GM12878 (cell line): ENCODE measurements around the gene DOC2B. TPM values are rescaled to one million over a fixed set of nuclear protein-coding genes. Genes with fewer than 3 reads are reported as not detected.

Source experiments
- ATAC-seq: fragments of 200-7000 bp; cut with Tn5 transposase; 3 replicates; pipeline ENCODE4 v1.9.1; 2020; ENCODE audit warnings: mild to moderate bottlenecking, moderate library complexity
- BruUV-seq: library from RNA; stranded (reverse); fragments of 400-500 nt; replicated peaks from 2 replicates; lab custom pipeline; 2021; lab: Mats Ljungman, UMichigan
- CTCF ChIA-PET: fragments of 300-600 bp; sonication (Branson Sonifier 250); formaldehyde crosslinking; extraction: SDS; loops from one replicate; lab custom pipeline; 2021; ENCODE audit warnings: inconsistent platforms; lab: Yijun Ruan, JAX
- POLR2A ChIA-PET: fragments of 350-600 bp; formaldehyde crosslinking; extraction: SDS; loops from one replicate; lab custom pipeline; 2021; ENCODE audit warnings: inconsistent platforms; lab: Charles Lee
- RAD21 ChIA-PET: fragments of 300-600 bp; sonication (Branson Sonifier 250); formaldehyde crosslinking; loops from one replicate; lab custom pipeline; 2023; ENCODE audit warnings: antibody characterized with exemption; ENCODE audit not compliant: unreplicated experiment; lab: Charles Lee
- SMC1A ChIA-PET: fragments of 300-600 bp; sonication (Branson Sonifier 250); formaldehyde crosslinking; loops from one replicate; lab custom pipeline; 2023; ENCODE audit not compliant: unreplicated experiment, uncharacterized antibody; lab: Charles Lee
- DNase-seq: peaks from one replicate; pipeline ENCODE4 v3.0.0-alpha.2; 2011; ENCODE audit warnings: low read depth, low spot score
- FAIRE-seq: peaks from 3 replicates; lab custom pipeline; 2011; peaks lifted over from hg19 to GRCh38; lab: Jason Lieb, UNC
- H2AFZ ChIP-seq: 2 replicates; pipeline ENCODE4 v1.6.0; 2011; ENCODE audit warnings: low read depth, low read length, control low read depth; ENCODE audit not compliant: control insufficient read depth
- H3K27ac ChIP-seq: 2 replicates; pipeline ENCODE4 v1.5.1; 2011; ENCODE audit warnings: control low read depth; ENCODE audit not compliant: control insufficient read depth, insufficient read depth
- H3K27me3 ChIP-seq, 2 experiments: replicated peaks in 1 of 2; 2 replicates each; pipeline versions ENCODE4 v1.6.0 to v1.6.1; 2011; ENCODE audit warnings: low read length in 1 of 2; ENCODE audit not compliant: control insufficient read depth in 2 of 2, insufficient read depth in 2 of 2
- H3K36me3 ChIP-seq, 2 experiments: 2 replicates each; pipeline ENCODE4 v1.5.1; 2011; ENCODE audit warnings: low read length in 1 of 2; ENCODE audit not compliant: control insufficient read depth in 2 of 2, insufficient read depth in 2 of 2
- H3K4me1 ChIP-seq: 2 replicates; pipeline ENCODE4 v1.6.1; 2011; ENCODE audit warnings: mild to moderate bottlenecking, low read length, moderate library complexity, mixed read lengths; ENCODE audit not compliant: control insufficient read depth, insufficient read depth
- H3K4me2 ChIP-seq: 2 replicates; pipeline ENCODE4 v1.6.0; 2011; ENCODE audit warnings: control low read depth; ENCODE audit not compliant: control insufficient read depth, insufficient read depth
- H3K4me3 ChIP-seq: fragments of 200-600 bp; sonication (generic); 2 replicates; pipeline ENCODE4 v1.5.1; 2016
- H3K79me2 ChIP-seq: 2 replicates; pipeline ENCODE4 v1.6.0; 2011; ENCODE audit warnings: low read length; ENCODE audit not compliant: control insufficient read depth, insufficient read depth
- H3K9ac ChIP-seq: 2 replicates; pipeline ENCODE4 v1.8.0; 2011; ENCODE audit warnings: low read length, control low read depth, mixed read lengths; ENCODE audit not compliant: control insufficient read depth, insufficient read depth
- H3K9me3 ChIP-seq: replicated peaks from 3 replicates; pipeline ENCODE4 v1.5.1; 2011; ENCODE audit warnings: mild to moderate bottlenecking, low read length; ENCODE audit not compliant: control insufficient read depth, insufficient read depth
- H4K20me1 ChIP-seq: 2 replicates; pipeline ENCODE4 v1.6.0; 2011; ENCODE audit not compliant: control insufficient read depth, insufficient read depth
- BRCA1 ChIP-seq: IDR thresholded peaks from 2 replicates; pipeline ENCODE4 v1.6.1; 2011; ENCODE audit warnings: low read depth, low read length, improper control_type of control experiment
- CHD1 ChIP-seq: IDR thresholded peaks from 2 replicates; pipeline ENCODE4 v1.6.1; 2012; ENCODE audit warnings: low read depth, low read length, improper control_type of control experiment
- E2F4 ChIP-seq: IDR thresholded peaks from 2 replicates; pipeline ENCODE4 v1.6.1; 2012; ENCODE audit warnings: low read depth, low read length, improper control_type of control experiment
- FOXM1 ChIP-seq: IDR thresholded peaks from 2 replicates; pipeline ENCODE4 v1.6.1; 2012; ENCODE audit warnings: low read depth, mild to moderate bottlenecking, inconsistent platforms, low read length, moderate library complexity
- HDAC6 ChIP-seq: fragments of 200-600 bp; sonication (generic); IDR thresholded peaks from one replicate; pipeline ENCODE4 v1.8.0; 2017; ENCODE audit warnings: antibody characterized with exemption; ENCODE audit not compliant: unreplicated experiment
- IKZF1 ChIP-seq: fragments of 450-650 bp; conservative IDR thresholded peaks from 2 replicates; pipeline ENCODE4 v1.6.1; 2017; ENCODE audit warnings: antibody characterized with exemption, mild to moderate bottlenecking
- KLF5 ChIP-seq: fragments of 450-650 bp; IDR thresholded peaks from 2 replicates; pipeline ENCODE4 v1.6.1; 2014; ENCODE audit warnings: mild to moderate bottlenecking; ENCODE audit not compliant: partially characterized antibody
- MEF2A ChIP-seq: IDR thresholded peaks from 2 replicates; pipeline ENCODE4 v1.6.1; 2011; ENCODE audit warnings: low read depth, mild to moderate bottlenecking, low read length, moderate library complexity; ENCODE audit not compliant: insufficient read depth
- NFIC ChIP-seq: IDR thresholded peaks from 2 replicates; pipeline ENCODE4 v1.6.1; 2012; ENCODE audit warnings: low read depth, mild to moderate bottlenecking, inconsistent platforms, low read length, moderate library complexity
- POLR2AphosphoS5 ChIP-seq: IDR thresholded peaks from 2 replicates; pipeline ENCODE4 v1.6.1; 2011; ENCODE audit warnings: mild to moderate bottlenecking, low read length, inconsistent platforms
- RAD51 ChIP-seq: fragments of 450-650 bp; IDR thresholded peaks from 2 replicates; pipeline ENCODE4 v1.6.1; 2016; ENCODE audit warnings: moderate library complexity, mild to moderate bottlenecking, inconsistent platforms
- RB1 ChIP-seq: fragments of 450-650 bp; formaldehyde crosslinking; IDR thresholded peaks from 2 replicates; pipeline ENCODE4 v1.6.1; 2017; ENCODE audit warnings: mild to moderate bottlenecking, borderline replicate concordance
- RCOR1 ChIP-seq: conservative IDR thresholded peaks from 2 replicates; pipeline ENCODE4 v1.6.1; 2012; ENCODE audit warnings: low read depth, low read length, improper control_type of control experiment
- SMAD5 ChIP-seq: IDR thresholded peaks from 2 replicates; pipeline ENCODE4 v1.6.1; 2016; ENCODE audit warnings: antibody characterized with exemption, low read depth
- SREBF2 ChIP-seq: IDR thresholded peaks from 2 replicates; pipeline ENCODE4 v1.6.1; 2012; ENCODE audit warnings: mild to moderate bottlenecking, low read length
- YBX1 ChIP-seq: fragments of 450-650 bp; IDR thresholded peaks from 2 replicates; pipeline ENCODE4 v1.6.1; 2016; ENCODE audit warnings: antibody characterized with exemption
- ZBTB4 ChIP-seq: fragments of 450-650 bp; formaldehyde crosslinking; IDR thresholded peaks from 2 replicates; pipeline ENCODE4 v1.4.0; 2022; ENCODE audit warnings: mild to moderate bottlenecking, moderate library complexity
- ZSCAN29 ChIP-seq: fragments of 450-650 bp; IDR thresholded peaks from 2 replicates; pipeline ENCODE4 v1.6.1; 2017; ENCODE audit warnings: mild to moderate bottlenecking, moderate library complexity
- WGBS: methylation state at CpG from one replicate; pipeline ENCODE4 v1.1.6; 2016; ENCODE audit warnings: low lambda C conversion rate; ENCODE audit not compliant: insufficient replicate concordance, insufficient coverage; ENCODE audit errors: missing lambda C conversion rate; 5-methylcytosine and 5-hydroxymethylcytosine counted together
- in situ Hi-C: fragments of 300-500 bp; cut with MboI; formaldehyde crosslinking; loops from 9 replicates; pipeline ENCODE4 v1.14.3; 2018; ENCODE audit warnings: mixed read lengths
- intact Hi-C: fragments of 100-400 bp; cut with micrococcal nuclease; formaldehyde crosslinking; loops from one replicate; pipeline ENCODE4 v1.14.2; 2022; ENCODE audit not compliant: unreplicated experiment
- polyA plus RNA-seq, 11 experiments: library from polyadenylated mRNA; depleted of rRNA in 4 of 11; unstranded in 6 of 11; stranded (reverse) in 5 of 11; fragments of >200 nt; fragmentation: Nextera tagmentation in 4 of 11; fragmentation: Illumina TruSeq in 1 of 11; extraction: Ambion mirVana in 4 of 11; extraction: Trizol in 1 of 11; gene quantifications; 1 replicate in 1 of 11; 2 replicates in 10 of 11; pipeline versions ENCODE4 v1.2.1 to v1.2.3, GENCODE V29; 2011 to 2016; ENCODE audit warnings: inconsistent platforms in 2 of 11, missing spikeins in 2 of 11, low read depth in 1 of 11
- total RNA-seq, 4 experiments: library from RNA; depleted of rRNA in 3 of 4; stranded (reverse); fragments of >200 nt in 3 of 4; fragmentation: Illumina TruSeq in 1 of 4; extraction: Trizol in 1 of 4; gene quantifications; 2 replicates each; pipeline versions ENCODE4 v1.2.1 to v1.2.3, GENCODE V29; 2013 to 2021

The DOC2B gene
- total and polyA plus RNA-seq, 10 of the 15 experiments (the other 5 are each of a cell fraction or from before 2014, with no cell fraction given), result not detected

GRCh38 chr17:179066-179432, 2.4 kb downstream of the DOC2B start (continued):
- TF ChIP-seq ZBTB4 (CRISPR knock-in tag) (no peak), MEF2A (no peak), NFIC (no peak), SMAD5 (no peak), RB1 (no peak)

- in situ Hi-C loops, result no loop called here
- peaks cover 0 to 5% of the 10 kb centered on the region in 2 experiments; a peak in 3 of 4 replicates for H3K27me3 ChIP-seq
- no peaks in the 10 kb centered on the region for H3K79me2 ChIP-seq
- 30% methylated on average over 12 of the region's 12 CpGs for WGBS
- RAD21 ChIA-PET, result no interaction called here
- intact Hi-C loops, result no loop called here
- H3K4me1 ChIP-seq, result no peaks in the 10 kb centered on the region
- no peaks in the 10 kb centered on the region for H3K36me3 ChIP-seq
- no peak overlapping the region for H3K4me3 ChIP-seq
- no peak overlapping the region for H3K9ac ChIP-seq
- no peaks in the 10 kb centered on the region for H4K20me1 ChIP-seq
- no TSS peak for BruUV-seq
- SMC1A ChIA-PET, result no interaction called here
- CTCF ChIA-PET, result no interaction called here
- POLR2A ChIA-PET, result interaction anchor here (0.6 kb wide), 1 partner anchor 18 kb away, joined by 3 read pairs; no protein-coding TSS in a partner anchor
- H3K4me2 ChIP-seq, result no peak overlapping the region
- no peak for ATAC-seq
- no peak overlapping the region for H3K27ac ChIP-seq
- no peak for FAIRE-seq
- H2AFZ ChIP-seq, result no peak overlapping the region
- no peak for DNase-seq
- H3K9me3 ChIP-seq, result no peaks in the 10 kb centered on the region
- TF ChIP-seq IKZF1 (no peak), KLF5 (no peak), FOXM1 (no peak), RAD51 (no peak), SREBF2 (no peak), CHD1 (no peak), ZSCAN29 (no peak), POLR2AphosphoS5 (no peak), BRCA1 (no peak), YBX1 (no peak), HDAC6 (no peak), RCOR1 (no peak), E2F4 (no peak)
Measured at GRCh38 chr17:178292-179065, 3.0 kb downstream of the DOC2B start.
